ENCODE results near the gene NEDD4L. TPM values are rescaled to one million over a fixed set of nuclear protein-coding genes. Genes with fewer than 3 reads are reported as not detected.

Gene NEDD4L
- total RNA-seq, 6 experiments from 2014 or later, result 11.2 to 28.1 (median 15.7) TPM

DNA sequence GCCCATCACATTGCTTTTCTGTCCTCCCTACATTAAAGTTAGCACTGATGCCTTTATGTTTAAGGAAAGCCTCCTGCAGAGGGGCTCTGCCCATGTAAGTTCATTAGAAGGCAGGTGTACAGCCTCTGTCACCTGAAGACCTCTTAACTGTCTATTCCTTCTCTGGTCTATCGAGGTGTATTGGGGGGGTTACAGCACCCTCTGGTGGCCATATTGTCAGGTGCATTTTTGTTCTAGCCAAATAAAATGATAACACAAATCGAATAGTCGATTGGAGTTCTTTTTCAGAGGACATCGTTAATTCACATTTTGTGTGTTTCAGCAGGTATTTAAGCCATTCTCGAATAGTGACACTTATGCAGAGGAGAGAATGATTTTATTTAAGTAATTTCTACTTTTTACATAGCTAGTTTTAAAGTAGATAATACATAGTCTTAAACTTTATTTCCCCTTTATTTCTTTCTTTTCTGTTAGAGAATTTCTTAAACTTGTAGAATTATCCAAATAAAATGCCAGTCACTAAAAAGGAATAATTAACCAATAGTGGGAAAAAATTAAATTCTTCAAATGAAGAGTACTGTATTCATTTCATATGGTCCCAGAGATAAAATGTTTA lies 136.8 kb downstream of the NEDD4L start:
- TF ChIP-seq, protein P1, sequence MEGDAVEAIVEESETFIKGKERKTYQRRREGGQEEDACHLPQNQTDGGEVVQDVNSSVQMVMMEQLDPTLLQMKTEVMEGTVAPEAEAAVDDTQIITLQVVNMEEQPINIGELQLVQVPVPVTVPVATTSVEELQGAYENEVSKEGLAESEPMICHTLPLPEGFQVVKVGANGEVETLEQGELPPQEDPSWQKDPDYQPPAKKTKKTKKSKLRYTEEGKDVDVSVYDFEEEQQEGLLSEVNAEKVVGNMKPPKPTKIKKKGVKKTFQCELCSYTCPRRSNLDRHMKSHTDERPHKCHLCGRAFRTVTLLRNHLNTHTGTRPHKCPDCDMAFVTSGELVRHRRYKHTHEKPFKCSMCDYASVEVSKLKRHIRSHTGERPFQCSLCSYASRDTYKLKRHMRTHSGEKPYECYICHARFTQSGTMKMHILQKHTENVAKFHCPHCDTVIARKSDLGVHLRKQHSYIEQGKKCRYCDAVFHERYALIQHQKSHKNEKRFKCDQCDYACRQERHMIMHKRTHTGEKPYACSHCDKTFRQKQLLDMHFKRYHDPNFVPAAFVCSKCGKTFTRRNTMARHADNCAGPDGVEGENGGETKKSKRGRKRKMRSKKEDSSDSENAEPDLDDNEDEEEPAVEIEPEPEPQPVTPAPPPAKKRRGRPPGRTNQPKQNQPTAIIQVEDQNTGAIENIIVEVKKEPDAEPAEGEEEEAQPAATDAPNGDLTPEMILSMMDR (IDR thresholded peaks at IDR 0.05), result peak; percentile 98
- no peak overlapping the region for H3K4me3 Mint-ChIP-seq
- peaks cover 26% of the 10 kb centered on the region for H3K4me1 Mint-ChIP-seq (ENCODE audit: low read depth)
- no peak for DNase-seq
- no peaks in the 10 kb centered on the region for H3K36me3 Mint-ChIP-seq (ENCODE audit: low read depth)
- no peaks in the 10 kb centered on the region for H3K9me3 Mint-ChIP-seq
- peaks cover 9% of the 10 kb centered on the region for H3K27me3 Mint-ChIP-seq (ENCODE audit: insufficient read depth)
- no peak overlapping the region for H3K27ac Mint-ChIP-seq

DNA sequence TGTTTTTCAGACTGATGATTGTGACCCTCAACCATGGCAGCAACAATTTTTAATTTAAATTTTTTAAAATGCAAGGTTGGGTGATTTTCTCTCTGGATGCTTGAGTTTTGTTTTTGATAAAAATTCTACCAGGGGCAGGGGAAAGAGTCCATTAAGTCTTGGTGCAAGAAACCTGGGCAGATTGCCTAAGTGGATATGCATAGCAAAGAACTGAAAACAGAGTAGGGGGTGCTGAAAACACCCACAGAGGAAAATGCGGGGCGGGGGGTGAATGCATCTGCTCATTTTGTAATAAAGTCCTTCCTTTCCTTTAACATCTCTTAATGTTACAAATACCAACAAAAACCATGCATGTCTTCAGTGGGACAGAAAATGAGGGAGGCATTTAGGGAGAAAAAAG lies 138.0 kb downstream of the NEDD4L start:
- H3K4me1 Mint-ChIP-seq (ENCODE audit: low read depth), result peaks cover 30% of the 10 kb centered on the region
- no peaks in the 10 kb centered on the region for H3K36me3 Mint-ChIP-seq (ENCODE audit: low read depth)
- H3K9me3 Mint-ChIP-seq, result no peaks in the 10 kb centered on the region
- TF ChIP-seq, protein P1 (IDR thresholded peaks at IDR 0.05), result no peak
- H3K27ac Mint-ChIP-seq, result no peak overlapping the region
- no peak for DNase-seq
- H3K27me3 Mint-ChIP-seq (ENCODE audit: insufficient read depth), result peaks cover 7% of the 10 kb centered on the region
- no peak overlapping the region for H3K4me3 Mint-ChIP-seq

DNA sequence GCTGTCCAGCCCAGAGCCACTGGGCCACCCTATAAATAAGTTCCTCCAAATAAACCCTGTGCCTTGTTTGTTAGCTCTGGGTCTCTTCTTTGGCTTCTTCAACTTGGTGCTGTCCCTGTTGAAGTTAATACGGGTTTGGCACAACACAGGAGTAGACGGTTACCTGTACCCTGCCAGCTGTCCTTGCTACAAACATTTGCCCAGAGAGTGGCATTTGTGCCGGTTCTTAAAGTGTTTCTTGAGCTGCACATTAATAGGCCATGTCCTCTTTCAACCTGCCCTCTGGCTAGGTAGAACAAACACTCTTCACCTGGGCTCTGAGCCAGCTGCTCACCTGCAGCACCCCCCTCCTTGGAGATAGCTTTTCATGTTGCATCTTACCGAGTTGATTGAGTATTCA lies 139.2 kb downstream of the NEDD4L start:
- H3K36me3 Mint-ChIP-seq (ENCODE audit: low read depth), result no peaks in the 10 kb centered on the region
- H3K4me3 Mint-ChIP-seq, result no peak overlapping the region
- no peak for DNase-seq
- H3K27me3 Mint-ChIP-seq (ENCODE audit: insufficient read depth), result peaks cover 6% of the 10 kb centered on the region
- H3K9me3 Mint-ChIP-seq, result no peaks in the 10 kb centered on the region
- no peak overlapping the region for H3K27ac Mint-ChIP-seq
- H3K4me1 Mint-ChIP-seq (ENCODE audit: low read depth), result peaks cover 31% of the 10 kb centered on the region
- TF ChIP-seq, protein P1 (IDR thresholded peaks at IDR 0.05), result no peak

DNA sequence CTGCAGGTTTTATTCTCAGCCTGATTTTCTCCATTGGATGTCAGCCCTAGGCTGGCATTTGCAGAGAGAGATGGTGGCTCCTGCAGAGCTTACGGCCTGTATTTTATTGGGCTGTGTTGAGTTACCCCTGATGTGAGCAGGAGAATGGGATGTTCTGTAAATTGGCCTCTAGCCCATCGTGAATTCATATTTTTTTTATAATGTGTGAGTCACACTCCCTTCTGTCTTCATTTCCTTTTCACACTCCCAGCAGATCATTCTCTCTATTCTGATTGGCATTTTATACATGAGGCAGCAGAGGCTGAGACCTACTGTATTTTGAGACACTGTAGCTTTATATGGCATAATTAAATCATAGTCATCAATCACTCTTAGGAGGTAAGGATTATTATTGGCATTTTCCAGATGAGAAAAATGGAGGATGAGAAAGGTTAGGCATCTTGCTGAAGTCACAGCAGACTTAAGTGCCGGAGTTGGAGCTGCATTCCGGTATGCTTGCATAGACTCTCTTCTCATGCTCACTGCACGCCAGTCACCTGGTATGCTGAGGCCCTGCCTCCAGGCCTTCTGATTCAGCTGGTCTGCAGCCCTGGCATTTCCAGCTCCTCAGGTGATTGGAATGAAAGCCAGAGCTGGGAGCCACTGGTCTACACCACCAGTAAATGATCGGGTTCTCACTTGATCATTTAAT lies 142.4 kb downstream of the NEDD4L start:
- Mint-ChIP-seq H3K27ac (peak overlapping the region; percentile 87), H3K36me3 (ENCODE audit: low read depth) (no peaks in the 10 kb centered on the region), H3K4me3 (peak overlapping the region; percentile 39), H3K9me3 (no peaks in the 10 kb centered on the region), H3K4me1 (ENCODE audit: low read depth) (peaks cover 42% of the 10 kb centered on the region), H3K27me3 (ENCODE audit: insufficient read depth) (peaks cover 10% of the 10 kb centered on the region)
- TF ChIP-seq, protein P1 (IDR thresholded peaks at IDR 0.05), result no peak
- peak; percentile 90 for DNase-seq

DNA sequence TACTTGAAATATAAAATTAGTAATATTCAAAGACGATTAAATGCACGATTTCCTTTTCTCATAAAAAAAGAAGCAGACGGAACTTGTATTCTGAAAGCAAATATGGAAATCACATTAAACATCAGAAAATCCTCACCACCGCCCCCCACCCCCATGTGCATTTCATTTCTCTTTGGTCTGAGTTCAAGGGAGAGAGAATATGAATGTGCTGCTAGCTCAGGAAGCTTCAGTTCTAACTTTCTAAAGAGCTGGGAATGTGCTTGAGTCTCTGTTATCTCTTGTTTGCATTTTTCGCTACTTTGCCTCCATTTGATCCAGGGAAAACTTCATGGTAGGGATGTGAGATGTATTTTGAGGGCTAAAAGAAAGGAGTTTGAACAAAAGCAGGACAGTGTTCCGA lies 143.6 kb downstream of the NEDD4L start:
- no peaks in the 10 kb centered on the region for H3K9me3 Mint-ChIP-seq
- no peaks in the 10 kb centered on the region for H3K36me3 Mint-ChIP-seq (ENCODE audit: low read depth)
- peaks cover 10% of the 10 kb centered on the region for H3K27me3 Mint-ChIP-seq (ENCODE audit: insufficient read depth)
- no peak overlapping the region for H3K4me3 Mint-ChIP-seq
- DNase-seq, result no peak
- H3K27ac Mint-ChIP-seq, result no peak overlapping the region
- TF ChIP-seq, protein P1 (IDR thresholded peaks at IDR 0.05), result no peak
- H3K4me1 Mint-ChIP-seq (ENCODE audit: low read depth), result peaks cover 42% of the 10 kb centered on the region
